ENCODE data around the gene TMED5.
"Not testable (repeated sequence)": the region's sequence is repeated elsewhere in the genome, so short reads cannot be mapped to it uniquely, and the experiment has no call there.

The TMED5 gene

DNA sequence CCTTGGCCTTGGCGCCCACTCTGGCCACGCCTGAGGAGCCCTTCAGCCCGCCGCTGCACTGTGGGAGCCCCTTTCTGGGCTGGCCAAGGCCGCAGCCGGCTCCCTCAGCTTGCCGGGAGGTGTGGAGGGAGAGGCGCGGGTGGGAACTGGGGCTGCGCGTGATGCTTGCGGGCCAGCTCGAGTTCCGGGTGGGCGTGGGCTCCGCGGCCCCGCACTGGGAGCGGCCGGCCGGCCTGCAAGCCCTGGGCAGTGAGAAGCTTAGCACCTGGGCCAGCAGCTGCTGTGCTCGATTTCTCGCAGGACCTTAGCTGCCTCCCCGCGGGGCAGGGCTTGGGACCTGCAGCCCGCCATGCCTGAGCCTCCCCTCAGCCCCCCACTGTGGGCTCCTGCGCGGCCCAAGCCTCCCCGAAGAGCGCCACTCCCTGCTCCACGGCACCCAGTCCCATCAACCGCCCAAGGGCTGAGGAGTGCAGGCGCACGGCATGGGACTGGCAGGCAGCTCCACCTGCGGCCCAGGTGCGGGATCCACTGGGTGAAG, 10.0 kb downstream of the TMED5 start:
- DNase-seq: not testable (repeated sequence)

GRCh38 chr1:93167006-93167405, 13.2 kb downstream of the TMED5 start:
- DNase-seq: no peak

- not testable (repeated sequence) for DNase-seq
Observed at GRCh38 chr1:93165895-93166294, 14.3 kb downstream of the TMED5 start.

DNA sequence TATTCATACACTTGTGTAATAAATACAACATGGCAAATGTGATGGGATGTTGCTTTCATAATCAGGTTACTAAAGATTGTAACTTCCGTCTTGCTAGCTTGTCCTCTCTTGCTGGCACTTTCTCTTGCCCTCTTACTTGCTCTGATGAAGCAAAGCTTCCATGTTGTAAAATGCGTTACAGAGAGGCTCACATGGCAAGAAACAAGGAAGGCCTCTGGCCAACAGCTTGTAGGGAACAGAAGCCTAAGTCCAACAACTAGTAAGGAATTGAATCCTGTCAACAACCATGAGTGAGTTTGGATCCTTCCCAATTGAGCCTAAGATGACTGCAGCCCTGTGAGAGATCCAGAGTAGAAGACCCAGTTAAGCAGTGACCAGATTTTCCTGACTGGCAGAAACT, 15.4 kb downstream of the TMED5 start:
- DNase-seq: no peak

GRCh38 chr1:93163314-93163713, 16.9 kb downstream of the TMED5 start:
- not testable (repeated sequence) for DNase-seq

- no peak for DNase-seq
Observed at GRCh38 chr1:93159337-93159736, 20.9 kb downstream of the TMED5 start.

DNA sequence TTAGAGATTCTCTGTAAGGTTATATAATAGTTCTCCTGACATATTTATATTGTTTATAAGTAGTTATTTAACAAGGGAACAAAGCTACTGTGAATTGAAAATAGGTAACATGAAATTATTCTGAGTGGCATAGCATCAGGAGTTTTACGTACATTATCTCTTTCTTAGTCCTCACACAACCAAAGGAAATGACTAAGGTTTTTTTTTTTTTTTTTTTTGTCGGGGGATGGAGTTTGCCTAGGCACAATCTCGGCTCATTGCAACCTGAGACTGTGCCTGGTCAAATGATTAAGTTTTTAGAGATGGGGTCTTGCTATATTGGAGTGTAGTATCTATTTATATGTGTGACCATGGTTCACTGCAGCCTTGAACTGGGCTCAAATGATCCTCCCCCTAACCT, 24.9 kb downstream of the TMED5 start:
- no peak for DNase-seq

DNA sequence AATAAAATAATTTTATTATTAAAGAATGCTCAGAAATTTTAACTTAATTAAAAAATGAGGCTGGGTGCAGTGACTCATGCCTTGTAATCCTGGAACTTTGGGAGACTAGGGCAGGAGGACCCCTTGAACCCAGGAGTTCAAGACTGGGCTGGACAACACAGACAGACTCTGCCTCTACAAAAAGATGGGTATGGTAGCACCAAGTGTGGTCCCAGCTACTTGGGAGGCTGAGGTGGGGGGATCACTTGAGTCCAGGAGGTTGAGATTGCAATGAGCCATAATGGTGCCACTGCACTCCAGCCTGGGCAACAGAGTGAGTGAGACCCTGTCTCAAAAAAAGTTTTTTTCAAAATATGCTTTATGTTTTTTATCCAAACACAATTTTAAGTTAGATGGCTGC, 25.3 kb downstream of the TMED5 start:
- no peak for DNase-seq

- no peak for DNase-seq
Observed at GRCh38 chr1:93152835-93153234, 27.4 kb downstream of the TMED5 start.

DNA sequence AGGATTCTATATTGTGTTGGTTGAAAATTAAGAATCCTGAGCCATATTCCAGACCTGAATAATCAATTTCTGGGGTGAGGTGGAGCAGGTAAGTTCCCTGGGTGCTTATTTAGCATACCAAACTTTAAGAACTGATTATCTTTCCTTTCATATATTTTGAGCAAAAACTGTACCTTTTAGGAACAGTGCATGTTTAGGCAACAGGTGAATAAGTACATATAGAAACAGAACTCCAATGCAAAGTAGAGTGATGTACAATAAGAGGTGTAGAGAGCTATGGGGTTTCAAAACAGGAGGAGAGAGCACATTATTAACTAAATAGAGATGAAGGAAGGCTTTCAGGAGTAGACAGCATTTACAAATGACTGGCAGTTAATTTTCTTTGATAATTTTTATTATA, 28.7 kb downstream of the TMED5 start:
- DNase-seq: no peak

DNA sequence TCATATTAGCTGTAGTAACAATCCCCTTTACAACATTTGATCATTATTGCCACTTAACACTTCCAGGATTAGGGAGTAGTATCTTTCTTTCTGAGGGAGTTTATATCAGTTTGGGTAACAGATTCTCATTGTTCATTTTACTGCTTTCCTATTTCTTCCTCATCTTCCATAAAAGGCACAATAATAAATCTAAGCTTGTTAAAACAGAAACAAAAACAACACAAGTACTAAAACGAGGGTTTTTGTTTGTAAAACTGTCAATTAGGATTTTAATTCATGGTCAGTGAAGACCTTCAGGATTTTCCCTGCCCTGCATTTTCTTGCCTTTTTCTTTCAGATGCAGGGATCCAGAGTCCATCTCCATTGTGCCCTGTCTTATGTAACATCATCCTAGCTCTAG, 29.5 kb downstream of the TMED5 start:
- no peak for DNase-seq

- DNase-seq: no peak
Observed at GRCh38 chr1:93148001-93148400, 32.2 kb downstream of the TMED5 start.

DNA sequence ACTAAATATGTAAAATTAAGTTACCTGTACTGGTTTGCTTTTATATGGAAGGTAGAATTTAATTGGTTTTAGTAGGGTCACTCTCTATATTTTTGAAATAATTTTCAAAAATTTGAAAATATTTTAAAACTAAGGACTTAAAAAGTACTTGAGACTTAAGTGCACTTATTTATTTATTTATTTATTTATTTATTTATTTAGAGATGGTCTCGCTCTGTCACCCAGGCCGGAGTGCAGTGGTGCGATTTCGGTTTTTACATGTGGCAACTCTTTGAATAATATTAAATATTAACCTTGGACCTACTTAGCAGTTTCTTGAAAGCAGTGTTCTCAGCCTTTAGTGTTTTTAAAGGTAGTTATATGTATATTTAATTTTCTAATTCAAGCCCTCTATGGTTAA, 36.4 kb downstream of the TMED5 start:
- DNase-seq: no peak

DNA sequence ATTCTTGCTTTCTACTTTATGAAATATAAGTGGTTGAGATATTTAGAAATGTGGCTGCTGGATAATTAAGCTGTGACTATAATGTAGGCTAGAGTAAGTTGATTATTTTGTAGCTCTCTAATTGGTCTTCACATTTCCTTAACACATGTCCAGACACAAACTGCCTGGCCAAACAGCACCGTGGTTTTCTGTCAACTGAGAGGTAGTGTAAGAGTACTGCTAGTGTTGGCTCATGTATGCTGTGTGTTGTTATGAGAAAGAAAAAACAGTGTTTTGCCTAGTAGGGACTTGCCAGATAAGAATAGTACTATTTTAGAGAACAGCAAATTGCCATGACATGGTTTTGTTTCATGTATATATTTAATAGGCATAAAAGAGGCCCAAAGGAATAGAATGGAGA, 37.1 kb downstream of the TMED5 start:
- DNase-seq: no peak

- no peak for DNase-seq
Observed at GRCh38 chr1:93142161-93142560, 38.1 kb downstream of the TMED5 start.

DNA sequence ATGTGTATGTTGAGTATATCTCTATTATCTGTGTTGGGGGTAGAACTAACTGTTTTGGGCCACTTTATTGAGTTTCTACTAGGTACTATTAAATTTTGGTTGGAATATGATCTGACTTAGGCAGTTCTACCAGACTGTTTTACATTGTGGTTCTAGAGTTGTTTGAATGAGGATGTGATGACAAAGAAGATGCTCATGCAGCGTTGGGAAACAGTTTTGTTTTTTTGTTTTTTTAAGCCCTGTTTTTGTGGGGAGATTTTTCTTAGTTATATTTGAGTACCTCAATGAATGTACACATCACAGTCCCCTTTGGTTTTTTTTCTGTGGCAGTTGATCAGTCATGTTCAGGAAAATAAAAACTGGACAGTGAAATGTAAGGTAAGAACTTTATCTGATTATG, 40.1 kb downstream of the TMED5 start:
- no peak for DNase-seq

GRCh38 chr1:93137604-93138292, 42.5 kb downstream of the TMED5 start:
- no peak for DNase-seq

DNA sequence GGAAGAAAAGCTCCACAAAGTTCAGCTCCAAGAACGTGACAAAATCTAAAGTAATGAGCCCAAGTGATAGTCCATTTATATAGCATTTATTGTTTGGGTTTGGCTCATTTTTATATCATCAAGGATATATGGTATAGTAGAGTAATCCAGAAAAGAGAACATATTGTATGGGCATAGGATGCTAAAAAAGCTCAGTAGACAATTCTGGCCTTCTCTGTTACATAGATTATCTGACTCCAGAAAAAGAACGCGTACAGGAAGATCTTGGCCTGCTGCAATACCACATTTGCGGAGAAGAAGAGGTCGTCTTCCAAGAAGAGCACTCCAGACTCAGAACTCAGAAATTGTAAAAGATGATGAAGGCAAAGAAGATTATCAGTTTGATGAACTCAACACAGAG, 43.8 kb downstream of the TMED5 start:
- DNase-seq: no peak

- DNase-seq: no peak
Observed at GRCh38 chr1:93132638-93133037, 47.6 kb downstream of the TMED5 start.

DNA sequence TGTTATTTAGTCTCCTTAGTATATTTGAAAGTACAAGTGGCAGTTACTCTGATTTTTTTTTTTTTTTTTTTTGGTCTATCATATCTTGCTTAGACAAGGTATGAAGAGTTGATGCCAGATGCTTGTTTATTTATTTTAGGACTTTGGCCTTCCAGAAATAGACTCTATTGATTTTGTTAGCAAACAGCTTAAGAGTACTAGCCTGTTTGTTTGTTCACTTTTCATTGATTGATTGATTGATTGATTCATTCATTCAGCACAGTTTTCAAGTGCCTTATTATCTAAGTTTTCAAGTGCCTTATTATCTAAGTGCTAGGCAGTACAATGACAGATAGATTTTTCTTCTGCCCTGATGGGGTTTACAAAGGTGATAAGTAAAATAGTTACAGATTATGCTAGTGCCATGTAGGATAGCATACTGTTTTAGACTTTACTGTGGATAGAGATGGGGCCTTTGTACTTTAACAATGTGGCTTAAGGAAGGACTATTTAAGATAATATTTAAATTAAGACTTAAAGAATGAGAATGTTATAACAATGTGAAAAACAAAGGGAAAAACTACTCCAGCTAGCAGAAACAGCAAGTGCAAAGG, 50.6 kb downstream of the TMED5 start:
- no peak for DNase-seq

DNA sequence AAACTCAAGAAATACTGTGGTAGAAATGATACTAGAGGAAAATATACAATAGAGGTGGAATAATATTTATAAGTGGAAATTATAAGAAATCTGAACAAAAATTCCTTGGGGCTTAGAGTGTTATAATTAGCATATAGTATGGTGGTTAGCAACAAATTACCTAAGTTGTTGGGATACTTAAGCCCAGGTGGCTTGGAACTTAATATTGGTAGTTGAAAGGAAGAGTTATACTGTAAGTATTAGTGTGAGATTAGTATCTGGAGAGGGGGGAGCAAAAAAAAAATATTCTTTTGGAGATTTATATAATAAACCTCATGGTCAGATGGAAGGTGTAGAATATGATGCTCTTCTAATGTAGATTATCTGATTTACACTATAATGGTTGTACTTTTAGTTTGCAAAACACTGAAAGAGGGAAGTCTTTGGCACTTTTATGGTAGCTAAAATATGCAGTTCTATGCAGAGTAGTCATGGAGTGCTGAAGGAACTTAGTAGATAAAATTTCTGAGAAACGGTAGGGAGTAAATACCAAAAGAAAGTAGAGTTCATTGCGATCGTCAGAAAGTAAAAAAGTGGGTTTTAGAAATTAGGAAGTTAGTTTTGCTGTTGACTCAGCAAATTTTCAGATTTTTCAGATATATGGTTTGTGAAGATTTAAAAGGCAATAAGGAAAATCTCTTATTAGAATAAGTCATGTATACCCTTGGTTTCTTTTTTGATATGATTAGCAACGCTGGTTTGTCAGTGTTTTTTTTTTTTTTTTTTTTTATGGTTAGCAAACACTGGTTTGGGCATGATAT, 55.5 kb downstream of the TMED5 start:
- no peak for DNase-seq

DNA sequence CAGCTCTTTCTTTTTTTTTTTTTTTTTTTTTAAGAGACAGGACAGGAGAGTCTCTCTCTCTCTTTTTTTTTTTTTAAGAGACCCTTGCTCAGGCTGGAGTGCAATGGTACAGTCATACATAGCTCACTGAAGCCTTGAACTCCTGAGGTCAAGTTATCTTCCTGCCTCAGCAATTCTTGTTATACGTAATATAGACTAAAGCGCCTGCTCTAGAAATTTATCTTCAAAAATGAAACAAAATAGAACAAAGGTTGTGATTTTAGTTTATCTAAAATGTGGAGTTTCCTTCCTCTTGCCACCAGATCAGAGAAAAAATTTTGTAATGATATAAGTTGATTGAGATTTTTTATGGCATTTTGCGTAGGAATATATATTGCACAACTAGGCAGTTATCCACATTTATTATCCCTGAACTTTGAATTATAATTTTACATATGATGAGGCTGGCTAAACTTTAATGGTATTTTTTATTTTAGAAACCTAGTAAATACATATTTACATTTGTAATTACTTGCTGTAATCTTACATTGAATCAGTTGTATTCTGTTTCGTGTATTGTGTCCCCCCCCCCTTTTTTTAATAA, 56.9 kb downstream of the TMED5 start:
- DNase-seq: no peak

DNA sequence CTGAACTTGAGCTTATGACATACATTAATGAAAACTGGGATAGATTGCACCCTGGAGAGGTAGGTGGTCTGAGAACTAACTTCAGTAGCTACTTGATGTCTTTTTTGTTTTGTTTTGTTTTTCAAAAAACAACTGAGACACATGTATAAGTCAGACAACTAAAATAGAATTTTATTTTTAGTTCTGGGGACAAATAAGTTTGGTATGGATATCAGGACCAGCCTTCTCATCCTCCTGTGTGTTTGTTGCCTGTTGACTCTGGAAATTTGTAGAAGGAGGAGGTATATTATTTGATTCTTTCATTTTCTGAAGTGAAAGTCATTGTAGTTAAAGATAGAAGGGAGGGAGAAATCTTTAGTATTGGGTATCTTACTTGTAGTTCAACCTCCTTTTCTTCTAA, 59.6 kb downstream of the TMED5 start:
- DNase-seq: no peak

GRCh38 chr1:93114391-93114790, 65.8 kb downstream of the TMED5 start:
- no peak for DNase-seq

All from SHP77 (cell line).